Measurements from ENCODE around the gene NPM1. TPM values are rescaled to one million over a fixed set of nuclear protein-coding genes. Genes with fewer than 3 reads are reported as not detected.
A peak's percentile ranks its signal among the peaks of the same experiment; 100 is the strongest.
"Not testable (repeated sequence)": the region's sequence is repeated elsewhere in the genome, so short reads cannot be mapped to it uniquely, and the experiment has no call there.

The NPM1 gene
- total RNA-seq, 2 donors from 2014 or later: 1,005 to 1,022 TPM

DNA sequence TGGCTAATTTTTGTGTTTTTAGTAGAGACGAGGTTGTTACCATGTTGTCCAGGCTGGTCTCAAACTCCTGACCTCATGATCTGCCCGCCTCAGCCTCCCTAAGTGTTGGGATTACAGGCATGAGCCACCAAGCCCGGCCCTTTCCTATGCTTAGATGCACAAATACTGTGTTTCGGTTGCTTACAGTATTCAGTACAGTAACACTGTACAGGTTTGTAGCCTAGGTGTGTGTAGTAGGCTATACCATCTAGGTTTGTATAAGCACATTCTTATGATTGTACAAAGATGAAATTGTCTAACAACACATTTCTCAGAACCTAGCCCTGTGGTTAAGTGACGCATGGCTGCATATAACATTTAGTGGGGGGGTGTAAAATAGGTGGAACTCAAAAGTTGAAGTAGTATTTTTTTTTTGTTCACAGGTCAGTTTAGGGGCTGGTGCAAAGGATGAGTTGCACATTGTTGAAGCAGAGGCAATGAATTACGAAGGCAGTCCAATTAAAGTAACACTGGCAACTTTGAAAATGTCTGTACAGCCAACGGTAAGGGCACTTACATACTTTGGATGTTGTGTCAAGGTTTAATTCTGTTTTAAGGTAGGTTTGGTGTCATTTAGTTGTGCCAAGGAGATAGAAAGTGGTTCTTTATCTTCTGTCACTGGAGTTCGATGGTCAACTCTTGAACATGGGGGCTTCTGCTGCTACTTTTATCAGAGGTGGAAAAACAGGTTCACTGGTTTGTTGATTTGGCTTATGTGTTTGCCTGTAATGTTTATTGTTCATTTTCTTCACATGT, 3.4 kb downstream of the NPM1 start:
- H3K27me3 Mint-ChIP-seq: no peaks in the 10 kb centered on the region
- H3K9me3 ChIP-seq (ENCODE audit: control insufficient read depth, low read length, poor library complexity, severe bottlenecking): no peaks in the 10 kb centered on the region
- peaks cover 61% of the 10 kb centered on the region for H3K4me1 Mint-ChIP-seq
- ATAC-seq (no peak), DNase-seq (no peak)
- H3K36me3 Mint-ChIP-seq (ENCODE audit: low read depth): peaks cover 9% of the 10 kb centered on the region
- peak overlapping the region; percentile 95 for H3K27ac Mint-ChIP-seq
- peak overlapping the region; percentile 92 for H3K4me3 Mint-ChIP-seq

- no peak for DNase-seq
- no peak for ATAC-seq
- no peak overlapping the region for H3K4me3 Mint-ChIP-seq
- peaks cover 9% of the 10 kb centered on the region for H3K36me3 Mint-ChIP-seq (ENCODE audit: low read depth)
- H3K4me1 Mint-ChIP-seq: peaks cover 64% of the 10 kb centered on the region
- H3K9me3 ChIP-seq (ENCODE audit: control insufficient read depth, low read length, poor library complexity, severe bottlenecking): no peaks in the 10 kb centered on the region
- H3K27me3 Mint-ChIP-seq: no peaks in the 10 kb centered on the region
- peak overlapping the region; percentile 95 for H3K27ac Mint-ChIP-seq
These were observed 4.4 kb downstream of the NPM1 start for GRCh38 chr5:171391996-171392577.

GRCh38 chr5:171392585-171393159, 5.0 kb downstream of the NPM1 start:
- no peaks in the 10 kb centered on the region for H3K9me3 ChIP-seq (ENCODE audit: control insufficient read depth, low read length, poor library complexity, severe bottlenecking)
- Mint-ChIP-seq H3K4me1 (peaks cover 62% of the 10 kb centered on the region), H3K36me3 (ENCODE audit: low read depth) (peaks cover 9% of the 10 kb centered on the region), H3K4me3 (no peak overlapping the region), H3K27ac (peak overlapping the region; percentile 95), H3K27me3 (no peaks in the 10 kb centered on the region)
- DNase-seq (no peak), ATAC-seq (no peak)

GRCh38 chr5:171395042-171395441, 7.4 kb downstream of the NPM1 start:
- Mint-ChIP-seq H3K27ac (peak overlapping the region; percentile 95), H3K27me3 (no peaks in the 10 kb centered on the region), H3K4me3 (peak overlapping the region; percentile 61), H3K36me3 (ENCODE audit: low read depth) (peaks cover 11% of the 10 kb centered on the region), H3K4me1 (peaks cover 51% of the 10 kb centered on the region)
- H3K9me3 ChIP-seq (ENCODE audit: control insufficient read depth, low read length, poor library complexity, severe bottlenecking): no peaks in the 10 kb centered on the region
- DNase-seq (no peak), ATAC-seq (no peak)

DNA sequence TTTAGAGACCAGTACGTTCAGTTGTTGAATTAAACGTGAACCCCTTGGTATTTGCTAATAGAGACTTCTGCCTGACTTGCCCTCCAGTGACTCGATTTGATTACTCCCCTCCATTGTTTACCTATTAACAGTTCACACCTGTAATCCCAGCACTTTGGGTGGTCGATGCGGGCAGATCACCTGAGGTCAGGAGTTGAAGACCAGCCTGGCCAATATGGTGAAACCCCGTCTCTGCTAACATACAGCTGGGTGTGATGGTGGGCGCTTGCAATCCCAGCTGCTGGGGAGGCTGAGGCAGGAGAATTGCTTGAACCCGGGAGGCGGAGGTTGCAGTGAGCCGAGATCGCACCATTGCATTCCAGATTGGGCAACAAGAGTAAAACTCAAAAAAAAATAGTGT, 8.9 kb downstream of the NPM1 start:
- DNase-seq; H3K27ac Mint-ChIP-seq; H3K9me3 ChIP-seq (ENCODE audit: control insufficient read depth, low read length, poor library complexity, severe bottlenecking); H3K4me3 Mint-ChIP-seq; ATAC-seq; H3K27me3 Mint-ChIP-seq; H3K36me3 Mint-ChIP-seq (ENCODE audit: low read depth): not testable (repeated sequence)
- H3K4me1 Mint-ChIP-seq: peaks cover 43% of the 10 kb centered on the region

DNA sequence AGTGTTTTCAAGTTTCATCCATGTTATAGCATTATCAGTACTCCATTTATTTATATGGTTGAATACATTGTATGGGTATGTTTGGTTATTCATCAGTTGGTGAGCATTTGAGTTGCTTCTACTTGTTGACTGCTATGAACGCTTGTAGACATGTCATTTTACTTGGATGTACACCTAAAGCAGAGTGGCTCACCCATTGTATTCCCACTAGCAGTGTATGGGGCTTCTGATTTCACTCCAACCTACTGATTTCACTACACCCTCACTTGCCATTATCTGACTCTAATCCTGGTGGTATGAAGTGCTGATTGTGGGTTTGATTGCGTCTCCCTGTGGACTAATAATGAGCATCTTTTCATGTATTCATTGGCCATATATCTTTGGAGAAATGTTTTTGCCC, 9.5 kb downstream of the NPM1 start:
- Mint-ChIP-seq H3K27ac (peak overlapping the region; percentile 24), H3K4me1 (peaks cover 43% of the 10 kb centered on the region), H3K4me3 (no peak overlapping the region), H3K27me3 (no peaks in the 10 kb centered on the region), H3K36me3 (ENCODE audit: low read depth) (peaks cover 11% of the 10 kb centered on the region)
- DNase-seq (no peak), ATAC-seq (no peak)
- no peaks in the 10 kb centered on the region for H3K9me3 ChIP-seq (ENCODE audit: control insufficient read depth, low read length, poor library complexity, severe bottlenecking)

GRCh38 chr5:171397599-171397998, 9.9 kb downstream of the NPM1 start:
- no peaks in the 10 kb centered on the region for H3K9me3 ChIP-seq (ENCODE audit: control insufficient read depth, low read length, poor library complexity, severe bottlenecking)
- Mint-ChIP-seq H3K4me3 (no peak overlapping the region), H3K27me3 (no peaks in the 10 kb centered on the region), H3K36me3 (ENCODE audit: low read depth) (peaks cover 11% of the 10 kb centered on the region), H3K4me1 (peaks cover 39% of the 10 kb centered on the region), H3K27ac (peak overlapping the region; percentile 24)
- ATAC-seq: no peak
- DNase-seq: no peak

GRCh38 chr5:171398660-171399059, 11.0 kb downstream of the NPM1 start:
- H3K9me3 ChIP-seq (ENCODE audit: control insufficient read depth, low read length, poor library complexity, severe bottlenecking); H3K27ac Mint-ChIP-seq; ATAC-seq; DNase-seq; H3K27me3 Mint-ChIP-seq; H3K4me3 Mint-ChIP-seq: not testable (repeated sequence)
- Mint-ChIP-seq H3K4me1 (peaks cover 31% of the 10 kb centered on the region), H3K36me3 (ENCODE audit: low read depth) (peaks cover 11% of the 10 kb centered on the region)

GRCh38 chr5:171400169-171400568, 12.5 kb downstream of the NPM1 start:
- peak overlapping the region; percentile 54 for H3K27ac Mint-ChIP-seq
- H3K27me3 Mint-ChIP-seq: no peaks in the 10 kb centered on the region
- ATAC-seq (no peak), DNase-seq (no peak)
- no peaks in the 10 kb centered on the region for H3K9me3 ChIP-seq (ENCODE audit: control insufficient read depth, low read length, poor library complexity, severe bottlenecking)
- peaks cover 11% of the 10 kb centered on the region for H3K36me3 Mint-ChIP-seq (ENCODE audit: low read depth)
- peaks cover 26% of the 10 kb centered on the region for H3K4me1 Mint-ChIP-seq
- H3K4me3 Mint-ChIP-seq: no peak overlapping the region

- Mint-ChIP-seq H3K27ac (peak overlapping the region; percentile 24), H3K4me3 (peak overlapping the region; percentile 45), H3K4me1 (peaks cover 31% of the 10 kb centered on the region), H3K27me3 (no peaks in the 10 kb centered on the region), H3K36me3 (ENCODE audit: low read depth) (peaks cover 10% of the 10 kb centered on the region)
- ATAC-seq: no peak
- DNase-seq: no peak
- no peaks in the 10 kb centered on the region for H3K9me3 ChIP-seq (ENCODE audit: control insufficient read depth, low read length, poor library complexity, severe bottlenecking)
These were observed 13.7 kb downstream of the NPM1 start for GRCh38 chr5:171401167-171401947.

DNA sequence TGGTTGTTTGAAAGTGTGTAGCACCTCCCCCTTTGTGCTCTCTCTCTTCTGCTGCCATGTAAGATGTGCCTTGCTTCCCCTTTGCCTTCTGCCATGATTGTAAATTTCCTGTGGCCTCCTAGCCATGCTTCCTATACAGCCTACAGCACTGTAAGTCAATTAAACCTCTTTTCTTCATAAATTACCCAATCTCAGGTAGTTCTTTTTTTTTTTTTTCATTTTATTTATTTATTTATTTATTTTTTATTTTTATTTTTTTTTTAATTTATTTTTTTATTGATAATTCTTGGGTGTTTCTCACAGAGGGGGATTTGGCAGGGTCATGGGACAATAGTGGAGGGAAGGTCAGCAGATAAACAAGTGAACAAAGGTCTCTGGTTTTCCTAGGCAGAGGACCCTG, 15.1 kb downstream of the NPM1 start:
- DNase-seq; H3K27me3 Mint-ChIP-seq; ATAC-seq; H3K27ac Mint-ChIP-seq; H3K9me3 ChIP-seq (ENCODE audit: control insufficient read depth, low read length, poor library complexity, severe bottlenecking): not testable (repeated sequence)
- Mint-ChIP-seq H3K4me1 (peaks cover 33% of the 10 kb centered on the region), H3K4me3 (peak overlapping the region; percentile 37), H3K36me3 (ENCODE audit: low read depth) (peaks cover 12% of the 10 kb centered on the region)

- ATAC-seq (no peak), DNase-seq (no peak)
- Mint-ChIP-seq H3K27me3 (no peaks in the 10 kb centered on the region), H3K4me3 (no peak overlapping the region), H3K36me3 (ENCODE audit: low read depth) (peaks cover 11% of the 10 kb centered on the region), H3K4me1 (peaks cover 38% of the 10 kb centered on the region), H3K27ac (peak overlapping the region; percentile 74)
- no peaks in the 10 kb centered on the region for H3K9me3 ChIP-seq (ENCODE audit: control insufficient read depth, low read length, poor library complexity, severe bottlenecking)
These were observed 18.0 kb downstream of the NPM1 start for GRCh38 chr5:171405615-171406014.

DNA sequence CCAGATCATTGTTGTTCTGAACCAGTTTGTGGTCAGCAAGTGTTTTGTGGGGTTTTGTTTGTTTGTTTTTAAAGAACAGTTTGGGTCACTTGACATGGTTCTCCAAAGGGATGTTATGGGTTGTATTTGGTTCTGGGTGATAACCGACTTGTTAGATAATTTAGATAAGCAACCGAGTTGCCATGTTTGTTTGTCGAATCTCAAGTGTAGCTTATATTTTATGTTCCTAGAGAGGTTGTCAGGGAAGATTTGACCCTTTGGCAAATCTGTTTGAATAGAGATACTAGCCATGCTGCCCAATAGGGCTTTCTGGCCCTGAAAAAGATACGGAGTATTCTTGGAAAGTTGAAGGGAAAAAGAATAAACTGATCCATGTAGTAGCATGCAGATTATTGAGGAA, 19.6 kb downstream of the NPM1 start:
- Mint-ChIP-seq H3K36me3 (ENCODE audit: low read depth) (peaks cover 9% of the 10 kb centered on the region), H3K27ac (peak overlapping the region; percentile 41), H3K4me3 (no peak overlapping the region), H3K27me3 (no peaks in the 10 kb centered on the region), H3K4me1 (peaks cover 38% of the 10 kb centered on the region)
- DNase-seq (no peak), ATAC-seq (no peak)
- H3K9me3 ChIP-seq (ENCODE audit: control insufficient read depth, low read length, poor library complexity, severe bottlenecking): no peaks in the 10 kb centered on the region
